GM19328 (cell line): ENCODE measurements around the gene SP9.
"Not testable (repeated sequence)": the region's sequence is repeated elsewhere in the genome, so short reads cannot be mapped to it uniquely, and the experiment has no call there.

ENCODE experiments used
- ATAC-seq: cut with Tn5 transposase; IDR thresholded peaks from one replicate; pipeline ENCODE4 v1.9.1; 2021; ENCODE audit warnings: mild to moderate bottlenecking, moderate library complexity; ENCODE audit not compliant: unreplicated experiment

The SP9 gene

DNA sequence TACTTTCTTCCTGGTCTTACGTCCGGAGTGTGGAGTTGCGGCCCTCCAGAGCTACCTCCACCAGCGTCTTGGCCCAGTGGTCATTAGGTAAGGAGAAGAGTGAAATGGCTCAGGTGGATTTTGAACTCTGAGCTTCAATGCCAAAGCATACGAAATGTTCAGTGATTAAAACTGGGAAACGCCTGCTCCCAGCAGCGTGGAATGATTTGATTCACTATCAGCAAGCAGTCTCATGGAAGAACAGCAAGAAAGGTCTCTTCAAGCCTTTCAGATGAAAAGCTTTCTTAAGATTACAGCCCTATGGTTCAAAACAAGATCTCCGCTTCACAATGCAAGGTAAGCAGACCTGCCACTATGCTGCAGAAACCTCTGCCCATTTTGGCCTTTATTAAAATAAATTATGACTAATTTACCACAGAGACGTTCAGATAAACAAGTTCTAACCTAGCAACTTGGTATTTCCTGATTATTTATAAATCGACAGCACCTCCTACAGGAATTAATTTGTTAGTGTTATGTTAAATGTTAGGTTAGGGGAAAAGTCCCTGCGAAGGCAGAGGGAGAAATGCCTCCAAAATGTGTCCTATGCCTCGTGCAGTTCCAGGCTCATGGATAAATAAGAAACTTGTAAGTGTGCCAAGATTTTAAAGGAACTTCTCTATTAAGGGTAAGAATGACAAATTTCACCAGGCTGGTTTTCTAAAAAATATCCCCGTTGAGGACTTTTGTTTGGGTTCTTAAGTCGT lies 10.1 kb downstream of the SP9 start:
- ATAC-seq: no peak

DNA sequence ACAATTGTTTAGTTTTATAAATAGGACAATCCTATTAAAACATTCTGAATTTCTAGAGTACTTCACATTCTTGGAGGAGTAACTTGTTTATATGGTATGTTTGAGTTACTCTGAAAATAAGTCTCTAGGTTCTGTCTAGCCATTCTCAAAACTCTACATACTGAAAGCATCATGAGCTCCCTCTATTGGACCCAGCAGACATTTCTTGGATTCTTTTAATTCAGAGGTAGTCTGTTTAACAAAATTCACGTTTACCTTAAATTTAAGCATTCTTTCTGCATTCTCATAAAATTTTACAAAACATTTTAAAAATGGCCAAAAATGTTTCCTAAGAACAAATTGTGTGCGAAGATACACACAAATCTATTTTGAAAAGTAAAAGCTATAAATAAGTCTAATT lies 15.3 kb downstream of the SP9 start:
- no peak for ATAC-seq

DNA sequence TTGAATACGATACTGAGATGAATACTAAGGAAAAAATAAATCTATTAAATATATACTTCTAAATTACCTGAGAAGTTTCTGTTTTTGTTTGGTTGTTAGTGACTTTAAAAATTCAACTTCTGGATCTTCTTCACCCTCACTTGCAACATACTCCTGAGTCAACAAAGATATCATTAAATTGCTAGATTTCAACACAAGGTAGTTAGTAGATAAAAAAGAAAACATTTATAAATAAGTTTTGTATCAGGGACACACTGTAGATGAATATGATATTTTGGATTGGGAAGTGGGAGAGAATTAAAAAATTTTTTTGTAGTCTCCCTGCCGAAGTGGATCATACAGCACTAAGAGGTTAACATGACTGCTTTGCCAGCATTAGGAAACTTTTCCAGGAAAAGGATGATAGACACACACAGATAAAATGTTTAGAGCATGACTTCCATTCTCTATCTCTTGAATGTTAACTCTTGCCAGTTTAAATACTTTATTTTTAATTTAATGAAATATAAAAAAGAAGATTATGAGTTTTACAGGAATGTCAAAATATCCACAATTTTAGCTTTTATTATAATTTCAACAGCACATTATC lies 15.9 kb downstream of the SP9 start:
- ATAC-seq: no peak

DNA sequence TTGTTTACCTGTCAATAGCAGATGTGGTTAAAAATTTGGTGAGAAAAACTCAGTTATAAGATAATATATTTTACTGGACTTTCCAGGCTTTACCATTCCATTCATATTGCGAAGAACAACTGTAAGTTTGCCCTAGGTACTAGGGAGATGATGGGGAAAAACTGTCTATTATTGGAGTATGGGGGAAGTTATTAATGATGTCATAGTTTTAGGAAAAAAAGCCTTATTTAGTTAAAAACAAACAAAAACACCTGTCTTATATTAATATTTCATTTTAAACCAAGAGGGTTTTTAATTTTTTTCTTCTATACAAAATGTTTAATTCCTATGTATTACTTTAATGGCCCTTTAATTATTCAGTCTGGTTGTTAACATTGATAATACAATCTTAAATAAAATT lies 18.2 kb downstream of the SP9 start:
- ATAC-seq: no peak

DNA sequence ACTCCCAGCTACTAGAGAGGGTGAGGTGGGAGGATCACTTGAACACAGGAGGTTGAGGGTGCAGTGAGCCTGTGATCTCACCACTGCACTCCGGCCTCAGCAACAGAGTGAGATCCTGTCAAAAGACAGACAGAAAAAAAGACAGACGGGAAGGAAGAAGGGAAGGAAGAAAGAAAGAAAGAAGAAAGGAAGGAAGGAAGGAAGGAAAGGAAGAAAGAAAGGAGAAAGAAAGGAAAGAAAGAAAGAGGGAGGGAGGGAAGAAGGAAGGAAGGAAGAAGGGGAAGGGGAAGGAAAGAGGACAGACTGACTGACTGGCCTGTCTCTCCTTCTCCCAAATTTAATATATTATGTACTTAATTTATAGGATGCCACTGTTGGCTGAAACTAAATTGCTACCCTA lies 21.6 kb downstream of the SP9 start:
- ATAC-seq: no peak

DNA sequence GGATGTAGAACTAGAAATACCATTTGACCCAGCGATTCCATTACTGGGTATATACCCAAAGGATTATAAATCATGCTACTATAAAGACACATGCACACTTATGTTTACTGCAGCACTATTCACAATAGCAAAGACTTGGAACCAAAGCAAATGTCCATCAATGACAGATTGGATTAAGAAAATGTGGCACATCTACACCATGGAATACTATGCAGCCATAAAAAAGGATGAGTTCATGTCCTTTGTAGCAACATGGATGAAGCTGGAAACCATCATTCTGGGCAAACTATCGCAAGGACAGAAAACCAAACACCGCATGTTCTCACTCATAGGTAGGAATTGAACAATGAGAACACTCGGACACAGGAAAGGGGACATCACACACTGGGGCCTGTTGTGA lies 24.9 kb downstream of the SP9 start:
- not testable (repeated sequence) for ATAC-seq

DNA sequence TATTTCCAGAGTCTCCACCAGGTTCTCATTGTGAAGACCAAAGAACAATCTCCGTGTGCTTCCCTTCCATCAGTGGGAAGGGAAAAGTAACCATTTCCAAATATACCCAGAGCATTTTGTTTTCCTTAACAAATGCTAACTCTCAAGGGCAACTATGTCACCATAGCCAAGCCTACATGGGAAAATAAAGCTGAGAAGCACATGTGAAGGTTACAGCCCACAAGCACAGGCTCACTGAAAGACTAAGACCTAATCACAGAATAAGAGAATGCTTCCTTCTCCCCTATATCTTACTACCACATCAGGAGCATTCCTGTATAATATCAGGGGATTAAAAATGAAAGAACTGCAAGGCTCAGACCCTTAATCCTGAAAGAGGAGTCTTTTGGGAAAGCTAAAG lies 28.2 kb downstream of the SP9 start:
- ATAC-seq: no peak

DNA sequence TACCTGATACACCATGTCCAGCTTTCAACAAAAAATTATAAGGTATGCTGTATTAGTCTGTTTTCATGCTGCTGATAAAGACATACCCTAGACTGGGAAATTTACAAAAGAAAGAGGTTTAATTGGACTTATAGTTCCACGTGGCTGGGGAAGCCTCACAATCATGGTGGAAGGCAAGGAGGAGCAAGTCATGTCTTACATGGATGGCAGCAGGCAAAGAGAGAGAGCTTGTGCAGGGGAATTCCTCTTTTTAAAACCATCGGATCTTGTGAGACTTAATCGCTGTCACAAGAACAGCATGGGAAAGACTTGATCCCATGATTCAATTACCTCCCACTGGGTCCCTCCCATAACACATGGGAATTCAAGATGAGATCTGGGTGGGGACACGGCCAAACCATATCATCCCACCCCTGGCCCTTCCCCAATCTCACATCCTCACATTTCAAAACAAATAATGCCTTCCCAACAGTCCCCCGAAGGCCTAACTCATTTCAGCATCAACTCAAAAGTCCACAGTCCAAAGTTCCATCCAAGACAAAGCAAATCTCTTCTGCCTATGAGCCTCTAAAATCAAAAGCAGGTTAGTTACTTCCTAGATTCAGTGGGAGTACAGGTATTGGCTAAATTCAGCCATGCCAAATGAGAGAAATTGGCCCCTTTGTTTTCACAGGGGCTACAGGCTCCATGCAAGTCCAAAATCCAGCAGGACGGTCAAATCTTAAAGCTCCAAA lies 28.9 kb downstream of the SP9 start:
- ATAC-seq: not testable (repeated sequence)

DNA sequence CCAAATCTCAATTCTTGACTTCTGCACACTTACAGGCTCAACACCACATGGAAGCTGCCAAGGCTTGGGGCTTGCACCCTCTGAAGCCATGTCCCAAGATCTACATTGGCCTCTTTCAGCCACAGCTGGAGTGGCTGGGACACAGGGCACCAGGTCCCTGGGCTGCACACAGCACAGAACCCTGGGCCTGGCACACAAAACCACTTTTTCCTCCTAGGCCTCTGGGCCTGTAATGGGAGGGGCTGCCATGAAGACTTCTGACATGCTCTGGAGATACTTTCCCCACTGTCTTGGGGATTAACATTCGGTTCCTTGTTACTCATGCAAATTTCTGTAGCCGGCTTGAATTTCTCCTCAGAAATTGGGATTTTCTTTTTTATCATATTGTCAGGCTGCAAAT lies 29.9 kb downstream of the SP9 start:
- ATAC-seq: no peak

DNA sequence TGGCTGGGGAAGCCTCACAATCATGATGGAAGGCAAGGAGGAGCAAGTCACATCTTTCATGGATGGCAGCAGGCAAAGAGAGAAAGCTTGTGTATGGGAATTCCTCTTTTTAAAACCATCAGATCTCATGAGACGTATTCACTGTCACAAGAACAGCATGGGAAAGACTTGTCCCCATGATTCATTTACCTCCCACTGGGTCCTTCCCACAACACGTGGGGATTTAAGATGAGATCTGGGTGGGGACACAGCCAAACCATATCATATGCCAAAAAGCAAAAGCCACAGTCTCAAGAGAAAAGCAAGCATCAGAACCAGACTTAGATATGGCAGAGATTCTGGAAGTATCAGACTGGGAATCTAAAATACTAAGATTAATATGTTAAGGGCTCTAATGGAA lies 30.8 kb downstream of the SP9 start:
- ATAC-seq: no peak

DNA sequence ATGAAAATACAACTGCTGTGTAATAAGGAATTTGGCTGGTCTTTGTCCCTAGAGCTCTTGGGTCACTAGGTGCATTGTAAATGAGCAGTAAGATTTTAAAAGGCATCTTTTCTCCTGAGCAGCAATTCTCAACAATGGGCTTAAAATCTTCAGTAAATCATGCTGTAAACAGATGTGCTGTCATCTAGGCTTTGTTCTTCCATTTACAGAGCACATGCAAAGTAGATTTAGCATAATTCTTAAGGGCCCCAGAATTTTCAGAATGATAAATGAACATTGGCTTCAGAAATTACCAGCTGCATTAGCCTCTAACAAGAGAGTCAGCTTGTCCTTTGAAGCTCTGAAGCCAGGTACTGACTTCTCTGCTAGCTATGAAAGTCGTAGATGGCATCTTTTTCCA lies 33.9 kb downstream of the SP9 start:
- no peak for ATAC-seq

DNA sequence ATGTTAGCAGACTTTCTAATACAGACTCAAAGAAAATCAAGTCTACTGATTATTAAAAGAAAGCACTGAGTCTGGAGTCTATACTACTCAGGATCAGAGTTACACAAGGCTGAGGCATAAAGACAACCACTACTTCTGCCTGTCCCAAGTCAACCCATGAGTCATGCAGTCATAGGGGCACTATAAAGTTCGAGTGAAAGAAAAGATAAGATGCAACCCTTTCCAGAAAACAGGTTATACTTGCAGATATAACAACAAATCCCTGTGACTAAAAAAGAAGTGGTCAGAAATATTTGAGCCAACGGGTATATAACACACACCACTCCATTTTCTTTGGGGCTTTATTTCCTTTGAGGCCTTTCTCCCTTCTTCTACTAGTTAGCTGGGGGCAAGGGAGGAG lies 42.2 kb downstream of the SP9 start:
- no peak for ATAC-seq

DNA sequence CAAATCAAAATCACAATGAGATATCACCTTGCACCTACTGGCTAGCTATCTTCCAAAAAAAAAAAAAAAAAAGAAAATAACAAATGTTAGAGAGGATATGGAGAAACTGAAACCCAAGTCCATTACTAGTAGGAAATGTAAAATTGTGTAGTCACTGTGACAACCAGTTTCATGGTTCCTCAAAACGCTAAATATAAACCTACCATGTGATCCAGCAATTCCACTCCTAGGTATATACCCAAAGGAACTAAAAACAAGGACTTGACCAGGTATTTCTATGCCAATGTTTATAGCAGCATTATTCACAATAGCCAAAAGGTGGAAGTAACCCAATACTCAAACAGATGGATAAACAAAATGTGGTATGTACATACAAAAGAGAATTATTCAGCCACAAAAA lies 49.0 kb downstream of the SP9 start:
- no peak for ATAC-seq

DNA sequence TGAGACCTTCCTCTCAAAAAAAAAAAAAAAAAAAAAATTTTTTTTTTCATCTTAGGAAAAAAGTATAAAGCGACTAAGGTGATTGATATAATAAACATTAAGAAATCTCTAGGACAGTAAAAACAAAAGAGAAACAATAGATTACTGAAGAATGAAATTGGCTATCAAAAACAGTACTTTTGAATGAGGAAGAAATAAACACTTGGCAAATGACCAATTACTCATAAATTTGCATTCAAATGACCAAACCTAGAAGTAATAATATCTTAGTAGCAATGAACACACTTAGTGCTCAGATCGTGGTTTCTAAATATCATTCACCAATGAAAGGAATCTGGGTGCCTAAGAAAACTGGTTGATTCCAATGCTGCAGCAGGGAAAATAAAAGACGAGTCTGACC lies 50.4 kb downstream of the SP9 start:
- ATAC-seq: no peak
